Activated CD4-positive, alpha-beta T cell treated with anti-CD3 and anti-CD28 coated beads, Interleukin-2, amount 50 U/mL, for 48 hours (primary cell): ENCODE results near the gene PITPNM2.

ENCODE experiments used
- DNase-seq, 2 experiments: peaks; one replicate each; pipeline ENCODE4 v3.0.0-alpha.2; 2020

PITPNM2 gene

DNA sequence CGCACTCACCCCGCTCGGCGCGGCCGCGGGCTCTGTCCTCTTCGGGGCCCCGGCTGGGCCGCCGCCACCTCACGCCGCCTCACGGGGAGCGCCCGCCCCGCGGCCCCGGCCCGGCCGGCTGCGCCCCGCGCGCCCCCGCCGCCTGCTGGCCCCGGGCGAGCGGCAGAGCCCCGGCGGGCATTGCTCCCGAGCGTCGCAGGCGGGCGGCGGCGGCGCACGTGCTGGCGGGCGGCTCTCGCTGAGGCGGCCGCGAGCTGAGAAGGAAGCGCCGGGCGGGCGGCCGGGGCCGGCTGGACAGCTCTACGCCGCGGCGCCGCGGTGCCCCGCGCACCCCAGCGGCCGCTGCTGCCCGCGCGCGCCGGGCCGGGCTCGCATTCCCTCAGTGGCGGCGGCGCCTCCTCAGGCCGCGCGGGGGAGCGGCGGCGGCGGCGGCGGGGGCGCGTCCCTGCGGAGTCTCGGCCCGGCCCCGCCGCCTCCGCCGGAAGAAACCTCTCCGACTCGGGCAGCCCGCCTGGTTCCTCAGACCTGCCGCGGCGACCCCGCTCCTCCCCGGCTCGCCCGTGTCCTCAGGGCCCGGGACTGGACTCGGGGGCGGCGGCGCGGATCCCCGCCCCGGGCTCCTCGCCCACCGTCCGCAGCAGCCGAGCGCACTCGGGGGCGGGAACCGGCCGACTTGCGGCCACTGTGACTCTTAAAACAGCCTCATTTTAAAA lies at the start of gene PITPNM2:
TSS of gene PITPNM2 (minus strand) at position 347 of the 713 bp plus-strand sequence. CDS start 116,500 bp downstream, outside the sequence.
- peak; percentile 53 to 62 for DNase-seq

- peak in 1 of 2 experiments; percentile 11 for DNase-seq
Measured at GRCh38 chr12:123200414-123200813, 49.5 kb upstream of the PITPNM2 start.

DNA sequence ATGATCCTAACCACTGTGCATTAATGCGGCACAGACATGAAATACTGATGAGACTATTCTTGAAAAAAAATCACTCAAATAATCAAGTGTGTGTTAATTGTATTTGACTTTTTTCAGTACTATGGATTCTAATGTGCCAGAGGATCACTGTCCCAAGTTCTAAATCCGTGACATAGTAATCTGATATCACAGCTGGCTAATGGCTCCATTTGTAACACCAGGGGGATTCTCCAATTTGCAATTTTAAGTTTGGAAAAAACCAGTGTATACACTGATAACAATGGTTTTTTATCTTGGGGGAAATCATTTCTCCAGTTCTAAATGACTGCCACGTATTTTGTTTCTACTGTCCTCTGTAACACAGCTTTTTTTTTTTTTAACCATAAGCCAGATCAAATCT lies 49.0 kb upstream of the PITPNM2 start:
- DNase-seq = no peak

- no peak for DNase-seq
Measured at GRCh38 chr12:123187637-123188036, 36.7 kb upstream of the PITPNM2 start.

- DNase-seq = no peak
Measured at GRCh38 chr12:123180171-123180570, 29.3 kb upstream of the PITPNM2 start.

DNA sequence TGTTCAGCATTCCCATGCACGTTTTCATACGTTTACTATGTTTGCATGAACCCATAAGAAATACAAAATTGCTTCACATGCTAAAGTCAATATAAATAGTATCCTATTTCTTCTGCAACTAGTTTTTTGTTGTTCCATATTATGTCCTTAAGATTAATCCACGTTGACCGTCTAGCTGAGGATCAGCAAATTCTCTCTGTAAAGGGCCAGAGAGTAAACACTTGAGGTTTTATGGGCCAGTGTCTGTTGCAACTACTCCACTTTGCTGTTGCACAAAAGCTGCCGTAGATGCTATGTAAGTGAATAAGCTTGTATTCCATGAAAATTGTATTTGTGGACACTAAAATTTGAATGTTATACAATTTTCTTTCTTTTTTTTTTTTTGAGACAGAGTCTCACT lies 21.1 kb upstream of the PITPNM2 start:
- no peak for DNase-seq

DNA sequence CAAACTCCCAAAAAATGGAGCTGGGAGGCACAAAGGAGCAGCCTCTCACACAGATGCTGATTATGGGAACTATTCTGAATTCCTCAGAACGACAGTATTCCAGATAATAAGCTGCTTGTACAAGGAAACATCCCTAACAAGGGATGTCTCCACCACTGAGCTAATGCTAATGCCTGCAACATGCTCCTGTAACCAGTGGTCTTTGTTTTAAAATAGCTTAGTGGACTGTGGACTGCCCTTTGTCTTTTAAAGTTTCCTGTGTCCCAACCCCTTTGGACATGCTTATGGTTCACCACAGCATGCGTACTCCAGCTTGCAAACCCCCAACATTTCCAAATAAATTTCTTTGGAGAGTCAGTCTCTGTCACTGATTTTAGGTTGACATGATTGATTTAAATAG lies 16.4 kb upstream of the PITPNM2 start:
- DNase-seq = no peak

- no peak for DNase-seq
Measured at GRCh38 chr12:123165537-123165936, 14.6 kb upstream of the PITPNM2 start.

- no peak for DNase-seq
Measured at GRCh38 chr12:123164710-123165261, 13.9 kb upstream of the PITPNM2 start.

- no peak for DNase-seq
Measured at GRCh38 chr12:123164222-123164621, 13.3 kb upstream of the PITPNM2 start.

GRCh38 chr12:123163227-123163626 lies 12.3 kb upstream of the PITPNM2 start:
- DNase-seq = no peak

GRCh38 chr12:123160801-123161487 lies 10.1 kb upstream of the PITPNM2 start:
- DNase-seq = no peak

GRCh38 chr12:123153906-123154305 lies 3.0 kb upstream of the PITPNM2 start:
- DNase-seq = no peak

GRCh38 chr12:123152833-123153232 lies 1.9 kb upstream of the PITPNM2 start:
- DNase-seq = no peak

DNA sequence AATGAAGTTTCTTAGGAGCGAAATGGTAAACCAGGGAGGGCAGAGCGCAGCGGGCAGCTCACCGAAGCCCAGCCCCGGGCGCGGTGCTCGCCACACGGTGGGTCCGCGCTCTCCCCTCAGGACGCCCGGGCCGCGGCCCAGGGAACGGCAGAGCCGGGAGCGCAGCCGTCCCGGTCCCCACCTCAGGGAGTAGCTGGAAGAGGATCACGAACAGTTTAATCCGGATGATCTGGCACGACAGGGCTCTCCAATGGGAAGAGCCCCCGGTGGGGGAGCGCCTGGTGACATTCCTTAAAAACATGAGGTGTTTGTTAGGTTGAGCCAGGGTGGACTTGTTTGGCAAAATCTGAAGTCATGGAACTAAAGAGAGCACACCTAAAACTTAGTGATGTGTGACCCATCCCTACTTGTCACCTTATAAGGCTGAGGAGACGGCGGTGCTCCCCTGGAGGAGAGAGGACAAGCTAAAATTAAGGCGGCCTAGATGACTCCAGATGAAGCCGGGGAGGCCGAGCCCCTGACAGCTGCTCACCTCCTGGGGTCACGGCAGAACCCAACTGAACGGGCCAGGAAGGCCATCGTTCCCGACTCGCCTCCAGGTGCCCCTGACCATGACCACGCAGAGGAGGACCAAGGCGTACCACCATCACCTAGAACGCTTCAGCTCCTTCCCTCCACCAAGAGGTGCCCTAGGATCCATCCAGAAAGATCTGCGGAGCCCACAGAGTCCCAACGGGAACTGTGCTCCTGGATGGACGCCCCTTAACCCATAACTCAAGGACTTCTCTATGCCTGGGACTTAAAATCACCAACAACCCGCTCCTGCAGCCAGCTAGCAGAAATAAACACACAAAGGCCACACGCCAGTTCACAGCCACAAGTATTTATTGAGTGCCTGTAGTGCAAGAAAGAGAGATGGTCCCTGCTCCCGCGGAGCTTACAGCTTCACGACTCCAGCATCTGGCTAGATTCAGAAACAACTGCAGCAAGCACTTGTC lies 866 bp upstream of the PITPNM2 start:
- no peak for DNase-seq

DNA sequence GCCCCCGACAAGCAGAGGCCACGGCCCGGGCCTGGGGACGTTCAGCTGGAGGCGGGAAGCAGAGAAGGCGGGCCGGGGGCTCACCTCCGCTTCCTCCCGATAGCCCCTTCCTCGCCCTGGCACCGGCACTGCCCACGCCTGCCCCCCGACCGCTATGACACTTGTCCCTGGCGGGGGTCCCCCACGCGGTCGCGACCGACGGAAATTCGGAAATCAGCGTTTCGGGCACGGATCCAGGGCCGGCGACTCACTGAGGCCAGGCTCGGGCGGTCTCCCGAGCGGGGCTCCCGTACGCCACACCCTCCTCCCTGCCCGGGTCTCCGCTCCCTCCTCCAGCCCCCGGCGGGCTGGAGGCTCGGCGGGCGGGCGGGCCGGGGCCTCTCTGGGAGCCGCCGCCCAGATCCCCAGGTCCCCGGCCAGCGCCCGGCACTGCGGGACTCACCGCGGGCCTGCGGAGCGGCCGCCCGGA lies 581 bp downstream of the PITPNM2 start:
- peak; percentile 43 to 47 for DNase-seq

DNA sequence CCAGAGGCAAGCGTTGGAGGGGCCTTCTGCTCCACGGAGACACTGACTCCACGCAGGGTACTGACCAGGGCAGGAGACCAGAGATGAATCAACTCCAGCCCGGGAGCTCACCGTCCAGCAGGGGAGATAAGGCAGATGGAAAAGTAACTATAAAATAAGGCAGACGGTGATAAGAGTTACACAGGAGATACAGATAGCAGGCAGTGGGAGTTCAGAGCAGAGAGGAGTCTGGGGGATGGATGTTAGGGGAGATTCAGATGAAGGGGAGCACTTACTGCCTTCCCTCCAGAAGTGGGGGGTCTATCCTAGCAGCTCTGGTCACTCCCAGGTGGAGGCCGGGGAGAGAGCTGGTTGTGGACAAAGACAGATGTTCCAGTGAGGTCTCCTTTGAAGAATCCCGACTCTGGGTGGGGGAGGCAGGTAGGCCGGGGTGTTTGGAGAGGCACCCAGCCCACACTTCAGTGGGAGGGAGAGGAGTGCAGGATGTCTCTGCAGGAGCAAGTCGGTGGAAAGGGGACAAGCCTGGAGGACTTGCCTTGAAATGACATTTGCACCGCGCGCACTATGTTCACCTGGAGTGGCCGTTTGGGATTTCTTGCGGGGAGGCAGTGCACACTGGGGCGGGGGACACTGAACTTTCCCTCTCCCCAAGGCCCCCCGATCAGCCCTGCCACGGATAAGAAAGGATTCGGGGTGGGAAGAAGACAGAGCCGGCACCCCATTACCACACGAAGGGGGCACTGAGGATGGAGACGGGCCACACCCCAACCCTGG lies 1.2 kb downstream of the PITPNM2 start:
- no peak for DNase-seq

DNA sequence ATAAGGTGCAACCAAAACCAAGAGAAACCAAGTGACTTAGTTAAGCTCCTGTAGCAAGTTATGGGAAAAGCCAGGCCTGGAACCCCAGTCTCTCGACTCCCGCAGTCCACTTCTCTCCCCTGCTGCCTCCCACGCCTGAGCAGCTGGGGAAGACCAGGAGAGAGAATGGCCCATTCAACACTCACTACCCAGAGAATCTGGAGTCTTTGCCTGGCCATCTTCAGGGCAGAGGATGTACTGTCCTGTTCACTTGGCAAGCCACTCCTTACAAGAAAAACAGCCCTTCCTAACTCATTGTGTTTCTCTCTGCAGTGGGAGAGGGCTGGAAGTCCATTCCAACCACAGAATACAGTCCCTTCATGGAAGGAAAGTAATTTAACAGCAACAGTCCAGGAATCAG lies 1.8 kb downstream of the PITPNM2 start:
- DNase-seq = no peak

DNA sequence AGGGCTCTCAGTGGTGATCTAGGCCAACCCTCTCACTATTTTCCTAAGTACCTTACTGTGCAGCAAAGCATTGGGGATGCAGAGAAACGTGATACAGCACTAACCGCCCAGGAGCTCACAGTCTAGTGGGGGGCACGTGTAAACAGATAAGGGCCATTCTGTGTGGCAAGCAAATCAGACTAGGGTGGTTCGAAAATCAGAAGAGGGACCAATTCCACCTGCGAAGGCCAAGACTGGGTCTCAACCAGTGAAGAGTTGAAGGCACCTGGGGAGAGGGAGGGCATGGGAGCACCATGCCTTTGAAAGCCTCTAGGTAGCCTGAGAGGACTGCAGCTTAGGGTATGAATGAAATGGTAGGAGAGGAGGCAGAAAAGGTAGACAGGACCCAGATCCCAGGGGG lies 2.2 kb downstream of the PITPNM2 start:
- DNase-seq = no peak

- no peak for DNase-seq
Measured at GRCh38 chr12:123148223-123148622, 2.7 kb downstream of the PITPNM2 start.

DNA sequence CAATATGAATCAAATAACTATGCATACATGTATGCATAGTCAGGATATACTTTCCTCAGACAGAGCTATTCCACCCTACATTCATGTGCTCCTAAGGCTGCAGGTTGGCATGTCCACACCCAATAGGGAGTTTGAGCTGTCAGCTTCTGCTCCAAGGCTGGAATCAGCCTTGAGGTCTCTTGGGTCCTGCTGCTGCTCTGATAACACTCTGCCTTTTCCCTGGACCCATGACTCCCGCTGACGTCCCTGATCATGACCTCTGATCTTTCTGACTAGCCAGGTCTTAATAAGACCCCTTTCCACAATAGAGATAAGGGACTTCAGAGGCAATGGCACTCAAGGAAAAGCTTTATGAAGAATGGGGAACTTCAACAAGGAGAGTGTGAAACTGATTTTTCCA lies 5.7 kb downstream of the PITPNM2 start:
- DNase-seq = no peak
